ENCODE results near the gene FRMD1.

FRMD1 gene

DNA sequence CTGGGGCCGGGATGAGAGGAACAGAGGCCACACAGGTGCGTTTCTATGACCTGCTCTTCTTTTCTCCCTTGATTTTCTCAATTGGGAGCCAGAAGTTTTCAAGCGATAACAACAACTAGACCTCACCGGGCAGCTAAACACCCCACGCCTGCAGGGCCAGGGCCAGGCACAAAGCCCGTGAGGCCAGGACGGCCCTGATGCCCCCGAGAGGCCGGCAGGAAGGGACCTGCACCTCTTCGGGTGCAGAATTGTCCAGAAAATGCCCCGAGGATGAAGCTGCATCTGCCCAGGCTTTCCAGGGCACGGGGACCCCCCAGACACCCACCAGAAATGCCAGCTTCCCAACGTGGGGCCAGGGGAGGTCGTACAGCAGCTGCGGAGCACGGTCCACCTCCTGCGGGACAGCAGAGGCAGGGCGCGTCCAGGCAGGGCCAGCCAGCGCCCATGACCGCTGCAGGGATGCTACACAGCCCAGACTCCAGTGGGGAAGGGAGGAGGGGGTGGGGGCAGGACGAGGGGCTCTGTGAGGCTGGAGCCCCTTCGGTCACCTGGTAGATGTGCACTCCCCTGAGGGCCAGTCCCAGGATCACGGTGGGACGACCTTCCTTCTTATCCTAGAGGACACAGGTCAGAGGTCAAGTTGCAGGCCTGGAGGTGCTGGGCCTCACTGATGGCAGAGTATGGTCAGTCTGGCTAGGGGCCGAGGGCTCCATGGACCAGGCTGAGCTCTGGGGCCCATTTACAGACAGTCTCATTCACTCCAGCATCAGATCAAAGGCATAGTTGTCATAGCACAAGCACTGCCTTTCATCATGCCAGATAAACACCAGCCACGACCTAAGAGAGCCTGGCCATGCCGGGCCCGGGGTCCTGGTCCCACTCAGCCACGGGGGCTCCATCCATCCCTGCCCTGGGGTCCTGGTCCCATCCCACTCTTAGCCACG is 16.4 kb downstream of the FRMD1 start:
- Histone ChIP-seq H3K4me3 (replicated peaks; ENCODE audit: low read depth, low read length) (no peak overlapping the region), H3K27me3 (replicated peaks; ENCODE audit: control insufficient read depth, insufficient read depth, low read length) (no peaks in the 10 kb centered on the region), H3K36me3 (ENCODE audit: control insufficient read depth, insufficient read depth, low read length) (no peaks in the 10 kb centered on the region)
- no peak for DNase-seq (ENCODE audit: extremely low read depth, insufficient read length)
- TF ChIP-seq, protein P1, sequence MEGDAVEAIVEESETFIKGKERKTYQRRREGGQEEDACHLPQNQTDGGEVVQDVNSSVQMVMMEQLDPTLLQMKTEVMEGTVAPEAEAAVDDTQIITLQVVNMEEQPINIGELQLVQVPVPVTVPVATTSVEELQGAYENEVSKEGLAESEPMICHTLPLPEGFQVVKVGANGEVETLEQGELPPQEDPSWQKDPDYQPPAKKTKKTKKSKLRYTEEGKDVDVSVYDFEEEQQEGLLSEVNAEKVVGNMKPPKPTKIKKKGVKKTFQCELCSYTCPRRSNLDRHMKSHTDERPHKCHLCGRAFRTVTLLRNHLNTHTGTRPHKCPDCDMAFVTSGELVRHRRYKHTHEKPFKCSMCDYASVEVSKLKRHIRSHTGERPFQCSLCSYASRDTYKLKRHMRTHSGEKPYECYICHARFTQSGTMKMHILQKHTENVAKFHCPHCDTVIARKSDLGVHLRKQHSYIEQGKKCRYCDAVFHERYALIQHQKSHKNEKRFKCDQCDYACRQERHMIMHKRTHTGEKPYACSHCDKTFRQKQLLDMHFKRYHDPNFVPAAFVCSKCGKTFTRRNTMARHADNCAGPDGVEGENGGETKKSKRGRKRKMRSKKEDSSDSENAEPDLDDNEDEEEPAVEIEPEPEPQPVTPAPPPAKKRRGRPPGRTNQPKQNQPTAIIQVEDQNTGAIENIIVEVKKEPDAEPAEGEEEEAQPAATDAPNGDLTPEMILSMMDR (IDR thresholded peaks at IDR 0.05; ENCODE audit: insufficient read depth, low read length, poor library complexity, severe bottlenecking): no peak

DNA sequence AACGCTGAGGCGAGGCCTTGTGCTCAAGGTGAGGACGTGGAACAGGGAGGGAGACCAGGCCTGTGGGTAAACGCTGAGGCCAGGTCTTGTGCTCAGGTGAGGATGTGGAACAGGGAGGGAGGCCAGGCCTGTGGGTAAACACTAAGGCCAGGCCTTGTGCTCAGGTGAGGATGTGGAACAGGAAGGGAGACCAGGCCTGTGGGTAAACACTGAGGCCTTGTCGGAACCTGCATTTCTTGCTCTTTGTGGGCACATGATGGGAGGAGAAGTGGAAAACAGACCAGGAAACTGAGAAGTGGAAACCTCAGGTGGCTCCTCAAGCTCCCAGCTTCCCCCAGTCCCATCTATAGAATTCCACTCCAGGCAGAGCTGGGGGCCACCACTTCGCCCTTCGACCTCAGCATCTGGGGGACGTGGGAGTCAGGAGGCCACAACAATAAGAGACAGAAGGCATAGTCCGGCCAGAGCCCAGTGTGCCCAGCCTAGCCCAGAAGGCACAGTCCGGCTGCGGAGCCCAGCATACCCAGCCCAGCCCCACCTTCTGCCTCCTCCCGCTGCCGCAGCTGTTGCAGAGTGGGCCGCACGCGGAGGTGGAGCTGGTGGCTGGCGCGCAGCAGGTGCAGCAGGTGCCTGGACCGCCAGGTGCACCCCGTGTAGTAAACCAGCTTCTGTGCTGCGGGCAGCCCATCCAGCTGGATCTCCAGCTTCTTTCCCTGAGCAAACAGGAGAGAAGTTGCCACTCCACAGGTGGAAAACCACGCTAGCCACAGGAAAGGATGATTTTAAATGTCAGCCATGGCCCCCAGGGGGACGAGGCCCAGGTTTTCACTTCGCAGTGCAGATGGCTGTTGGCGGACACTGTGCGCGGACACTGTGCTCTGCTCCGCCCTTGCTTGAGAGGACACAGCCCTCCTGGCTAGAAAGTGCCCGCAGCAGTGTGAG is 17.5 kb downstream of the FRMD1 start:
- Histone ChIP-seq H3K36me3 (ENCODE audit: control insufficient read depth, insufficient read depth, low read length) (no peaks in the 10 kb centered on the region), H3K4me3 (replicated peaks; ENCODE audit: low read depth, low read length) (no peak overlapping the region), H3K27me3 (replicated peaks; ENCODE audit: control insufficient read depth, insufficient read depth, low read length) (no peaks in the 10 kb centered on the region)
- no peak for DNase-seq (ENCODE audit: extremely low read depth, insufficient read length)
- TF ChIP-seq, protein P1 (IDR thresholded peaks at IDR 0.05; ENCODE audit: insufficient read depth, low read length, poor library complexity, severe bottlenecking): no peak

DNA sequence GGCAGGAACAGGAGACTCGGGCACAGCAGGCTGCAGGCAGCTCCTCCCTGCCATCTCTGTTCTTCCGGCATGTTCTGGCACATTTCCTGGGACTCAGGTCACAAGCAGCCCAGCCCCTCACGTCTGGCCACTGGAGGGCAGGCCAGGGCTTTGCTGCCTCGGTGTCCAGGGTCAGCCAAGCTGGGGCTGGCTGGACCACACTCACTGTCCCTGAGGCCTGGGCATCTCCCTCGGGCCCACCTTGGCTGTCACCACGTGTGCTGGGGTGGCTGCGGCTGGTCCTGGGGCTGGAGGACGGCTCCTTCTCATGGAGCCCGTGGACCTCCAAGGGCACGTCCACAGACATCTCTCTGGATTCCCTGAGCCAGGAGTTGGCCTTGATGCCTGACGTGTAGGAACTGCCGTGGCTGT is 18.5 kb downstream of the FRMD1 start:
- Histone ChIP-seq H3K27me3 (replicated peaks; ENCODE audit: control insufficient read depth, insufficient read depth, low read length) (no peaks in the 10 kb centered on the region), H3K36me3 (ENCODE audit: control insufficient read depth, insufficient read depth, low read length) (no peaks in the 10 kb centered on the region), H3K4me3 (replicated peaks; ENCODE audit: low read depth, low read length) (no peak overlapping the region)
- TF ChIP-seq, protein P1 (IDR thresholded peaks at IDR 0.05; ENCODE audit: insufficient read depth, low read length, poor library complexity, severe bottlenecking): no peak
- DNase-seq (ENCODE audit: extremely low read depth, insufficient read length): no peak

DNA sequence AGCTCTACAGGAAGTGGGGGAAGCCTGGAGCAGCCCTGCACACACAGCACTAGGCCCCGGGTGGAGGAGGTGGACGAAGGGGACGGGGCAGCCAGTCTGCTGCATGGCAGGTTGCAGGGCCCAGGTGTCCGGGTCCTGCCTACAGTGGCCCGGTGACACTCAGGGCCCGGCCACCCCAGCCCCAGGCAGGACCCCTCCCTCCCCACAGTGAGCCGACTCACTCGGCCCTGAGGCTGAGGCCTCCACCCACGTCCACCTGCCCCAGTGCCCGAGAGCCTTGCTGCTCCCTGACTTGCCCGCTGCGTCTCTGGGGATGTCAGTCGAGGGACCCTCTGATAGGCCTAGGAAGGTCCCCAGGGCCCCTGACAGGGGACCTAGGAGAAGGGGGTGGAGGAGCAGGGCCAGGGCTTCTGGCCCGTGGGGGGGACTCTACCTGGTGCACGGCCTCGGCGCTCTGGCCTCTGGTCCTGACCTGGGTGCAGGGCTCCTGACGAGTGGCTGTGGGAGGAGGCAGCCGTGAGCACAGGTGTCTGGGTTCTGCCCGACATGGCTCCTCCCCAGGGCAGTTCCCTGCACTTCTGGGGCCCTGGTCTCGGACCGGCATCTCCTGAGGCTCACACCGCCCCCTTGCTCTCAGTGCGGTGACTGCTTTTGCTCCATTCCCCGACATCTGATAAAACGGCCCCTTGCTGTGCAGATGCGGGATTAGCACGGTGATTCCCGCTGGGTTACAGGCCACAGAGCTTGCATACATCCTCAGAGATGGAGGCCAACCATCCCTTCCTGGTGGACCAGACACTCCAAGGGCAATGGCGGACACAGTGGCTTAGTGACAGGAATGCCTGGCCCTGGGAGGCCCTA is 20.1 kb downstream of the FRMD1 start:
- Histone ChIP-seq H3K36me3 (ENCODE audit: control insufficient read depth, insufficient read depth, low read length) (no peaks in the 10 kb centered on the region), H3K27me3 (replicated peaks; ENCODE audit: control insufficient read depth, insufficient read depth, low read length) (no peaks in the 10 kb centered on the region), H3K4me3 (replicated peaks; ENCODE audit: low read depth, low read length) (no peak overlapping the region)
- DNase-seq (ENCODE audit: extremely low read depth, insufficient read length): no peak
- TF ChIP-seq, protein P1 (IDR thresholded peaks at IDR 0.05; ENCODE audit: insufficient read depth, low read length, poor library complexity, severe bottlenecking): no peak

DNA sequence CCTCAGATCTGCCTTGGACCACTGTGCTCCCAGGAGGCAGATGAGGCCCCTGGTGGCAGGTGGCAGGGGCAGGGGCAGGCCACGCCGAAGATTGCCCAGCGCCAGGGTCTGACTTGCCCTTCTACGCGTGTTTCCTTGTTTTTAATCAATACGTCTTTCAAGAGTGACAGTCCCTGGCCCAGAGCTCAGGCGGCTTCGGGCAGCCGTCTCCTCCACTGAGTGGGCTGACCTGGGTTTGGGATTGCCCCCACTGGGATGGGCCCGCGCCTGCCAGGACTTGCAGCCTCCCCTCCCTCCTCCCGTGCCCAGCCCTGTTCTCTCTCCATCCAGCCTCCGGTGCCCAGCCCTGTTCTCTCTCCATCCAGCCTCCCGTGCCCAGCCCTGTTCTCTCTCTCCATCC is 21.2 kb downstream of the FRMD1 start:
- Histone ChIP-seq H3K27me3 (replicated peaks; ENCODE audit: control insufficient read depth, insufficient read depth, low read length) (no peaks in the 10 kb centered on the region), H3K4me3 (replicated peaks; ENCODE audit: low read depth, low read length) (no peak overlapping the region), H3K36me3 (ENCODE audit: control insufficient read depth, insufficient read depth, low read length) (no peaks in the 10 kb centered on the region)
- TF ChIP-seq, protein P1 (IDR thresholded peaks at IDR 0.05; ENCODE audit: insufficient read depth, low read length, poor library complexity, severe bottlenecking): no peak
- DNase-seq (ENCODE audit: extremely low read depth, insufficient read length): no peak
